H1 (cell line): ENCODE data around the gene PRKCSH. TPM values are rescaled to one million over a fixed set of nuclear protein-coding genes. Genes with fewer than 3 reads are reported as not detected.

Experiments
- ATF2 ChIP-seq: IDR thresholded peaks from 2 replicates; pipeline ENCODE4 v1.6.1; 2012; ENCODE audit warnings: low read length, inconsistent platforms
- CHD1 ChIP-seq: IDR thresholded peaks from 2 replicates; pipeline ENCODE4 v1.6.1; 2012; ENCODE audit warnings: low read depth, low read length, improper control_type of control experiment
- CHD7 ChIP-seq: fragments of 300-600 bp; sonication (generic); IDR thresholded peaks from 2 replicates; pipeline ENCODE4 v1.7.1; 2012; ENCODE audit warnings: low read length, moderate library complexity, mild to moderate bottlenecking, inconsistent platforms; ENCODE audit not compliant: insufficient replicate concordance
- EP300 ChIP-seq, 2 experiments: IDR thresholded peaks; 1 replicate in 1 of 2; 2 replicates in 1 of 2; pipeline ENCODE4 v1.6.1; 2011 to 2012; ENCODE audit warnings: low read depth in 2 of 2, low read length in 2 of 2, mild to moderate bottlenecking in 2 of 2, borderline replicate concordance in 1 of 2, inconsistent platforms in 1 of 2, moderate library complexity in 1 of 2
- JUN ChIP-seq: IDR thresholded peaks from 2 replicates; pipeline ENCODE4 v1.6.1; 2011; ENCODE audit warnings: low read depth, mild to moderate bottlenecking, improper control_type of control experiment, low read length
- SP4 ChIP-seq: IDR thresholded peaks from 2 replicates; pipeline ENCODE4 v1.6.1; 2012; ENCODE audit warnings: low read length, inconsistent platforms
- TCF12 ChIP-seq: IDR thresholded peaks from 2 replicates; pipeline ENCODE4 v1.6.1; 2011; ENCODE audit warnings: low read depth, mild to moderate bottlenecking, low read length
- ZNF274 ChIP-seq: IDR thresholded peaks from 2 replicates; pipeline ENCODE4 v1.7.0; 2012; ENCODE audit warnings: low read length, borderline replicate concordance; ENCODE audit errors: extremely low read depth
- polyA plus RNA-seq, 7 experiments: library from polyadenylated mRNA; depleted of rRNA in 3 of 7; stranded (reverse) in 5 of 7; unstranded in 2 of 7; fragments of >200 nt in 5 of 7; fragments of 200-250 nt in 2 of 7; gene quantifications; 1 replicate in 5 of 7; 2 replicates in 1 of 7; 4 replicates in 1 of 7; pipeline versions ENCODE4 v1.2.1 to v1.2.3, GENCODE V29; 2011 to 2013; ENCODE audit warnings: missing spikeins in 2 of 7, mixed read lengths in 2 of 7
- total RNA-seq: library from RNA; stranded (reverse); fragmentation: NEBNext Ultra II Directional; extraction: Animal tissue kit (Norgen Biotek cat#: 25700); gene quantifications from 2 replicates; pipeline ENCODE4 v1.2.1, GENCODE V29; 2021

PRKCSH gene
- total and polyA plus RNA-seq, 2 of the 8 experiments (the other 6 are each of a cell fraction or from before 2014, with no cell fraction given): 97.2 to 337 TPM

- no peak for TF ChIP-seq CHD7
- TF ChIP-seq SP4: peak; percentile 92; the same call in 1 of the 2 replicates
- TF ChIP-seq CHD1: no peak
- 0 out of 2 replicates have a peak, but pooled peaks have one; percentile 16 for TF ChIP-seq TCF12
- TF ChIP-seq ZNF274: no peak
- no peak for TF ChIP-seq ATF2
- TF ChIP-seq JUN: no peak
- peak in 1 of 2 experiments; percentile 63; a peak in 1 of 3 replicates for TF ChIP-seq EP300 (IDR thresholded peaks at IDR 0.05; ENCODE audit: borderline replicate concordance in 1 of 2, low read depth in 2 of 2, low read length in 2 of 2)
Observed at GRCh38 chr19:11479090-11479897, 43.9 kb downstream of the PRKCSH start (continued).
